Measurements from ENCODE around the gene CILP. TPM values are rescaled to one million over a fixed set of nuclear protein-coding genes. Genes with fewer than 3 reads are reported as not detected.

CILP gene
- total RNA-seq, 1 donor from 2014 or later, result not detected

DNA sequence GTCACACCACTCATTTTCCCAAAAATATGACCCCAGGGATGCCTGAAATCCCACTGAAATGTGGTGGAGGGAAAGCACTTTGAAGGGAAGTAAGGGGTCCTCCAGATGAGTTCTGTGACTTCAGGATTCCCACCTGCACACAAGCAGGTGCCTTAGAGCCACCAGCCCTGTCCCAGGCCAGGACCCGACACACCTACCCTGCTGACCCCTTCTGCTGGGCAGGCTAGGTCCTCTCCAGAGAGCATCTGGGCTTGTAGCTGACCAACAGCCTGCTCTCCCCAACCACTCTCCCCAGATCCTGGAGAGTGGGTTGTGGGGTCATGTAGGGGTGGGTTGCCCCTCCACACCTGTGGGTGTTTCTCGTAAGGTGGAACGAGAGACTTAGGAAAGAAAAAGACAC is 14.9 kb upstream of the CILP start:
- intact Hi-C loops (cut with micrococcal nuclease), result no loop called here

DNA sequence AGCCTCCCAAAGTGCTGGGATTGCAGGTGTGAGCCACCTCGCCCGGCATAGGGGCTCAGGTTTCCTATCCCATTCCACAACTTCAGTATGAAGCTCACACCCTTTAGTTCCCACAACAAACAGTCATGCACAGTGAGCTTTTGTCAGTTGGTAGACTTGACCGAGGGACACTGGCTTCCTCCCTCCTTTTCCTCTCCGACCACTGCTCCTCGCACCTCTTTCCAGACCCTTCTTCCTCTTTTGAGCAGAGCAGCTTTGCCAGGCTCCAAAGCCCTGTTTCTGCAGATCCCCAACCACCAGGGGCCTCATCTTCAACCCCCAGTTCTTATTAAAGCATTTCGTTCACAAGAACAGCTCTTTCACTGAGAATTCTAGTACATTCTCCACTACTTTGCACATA is 12.7 kb upstream of the CILP start:
- intact Hi-C loops (cut with micrococcal nuclease), result no loop called here

DNA sequence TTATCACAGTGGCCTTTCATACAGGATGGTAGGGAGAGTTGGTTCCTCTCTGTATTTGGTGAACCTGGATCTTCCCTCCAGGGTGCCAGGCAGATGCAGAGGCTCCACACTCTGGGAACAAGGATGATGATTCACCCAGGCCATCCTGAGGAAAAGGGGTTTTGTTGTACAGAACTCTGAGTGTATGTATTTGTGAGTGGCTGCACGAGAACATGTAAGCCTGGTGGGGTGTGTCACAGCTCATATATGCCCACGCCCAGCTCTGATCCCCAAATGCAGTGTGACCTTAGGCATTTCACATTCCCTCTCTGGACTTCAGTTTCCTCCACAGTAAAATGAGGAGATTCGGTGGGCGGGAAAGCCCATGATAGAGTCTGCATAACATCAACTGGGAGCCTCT is 11.6 kb upstream of the CILP start:
- intact Hi-C loops (cut with micrococcal nuclease), result no loop called here

DNA sequence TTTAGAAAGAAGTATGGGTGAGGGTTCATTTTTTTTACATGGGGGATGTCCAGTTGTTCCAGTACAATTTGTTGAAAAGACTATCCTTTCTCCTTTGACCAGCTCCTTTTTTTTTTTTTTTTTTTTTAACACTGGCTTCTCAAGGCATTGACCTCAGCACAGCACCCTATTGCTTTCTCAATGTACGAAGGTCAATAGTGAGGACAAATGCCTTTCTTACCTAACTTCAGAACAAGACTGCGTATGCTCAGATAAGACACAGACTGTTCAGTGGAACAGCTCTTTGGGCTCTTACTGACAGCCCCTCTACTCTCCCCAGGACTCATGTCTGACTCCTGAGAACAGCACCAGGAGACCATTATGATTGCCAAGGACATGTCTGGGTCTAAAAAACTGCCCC is 10.4 kb upstream of the CILP start:
- intact Hi-C loops (cut with micrococcal nuclease), result no loop called here

DNA sequence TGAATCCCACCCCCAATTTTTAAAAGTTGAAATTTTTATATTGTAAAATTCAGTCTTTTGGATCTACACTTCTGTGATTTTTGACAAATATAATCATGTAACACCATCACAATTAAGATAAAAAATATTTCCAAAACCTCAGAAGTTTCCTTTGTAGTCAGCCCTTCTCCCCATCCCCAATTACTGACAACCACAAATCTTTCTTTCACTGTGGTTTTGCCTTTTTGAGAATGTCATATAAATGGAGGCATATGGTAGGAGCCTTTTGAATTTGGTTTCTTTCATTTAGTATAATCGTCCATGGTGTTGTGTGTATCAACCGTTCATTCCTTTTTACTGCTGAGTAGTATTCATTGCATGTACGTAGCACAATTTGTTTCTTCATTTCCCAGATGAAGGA is 7.9 kb upstream of the CILP start:
- intact Hi-C loops (cut with micrococcal nuclease), result no loop called here

DNA sequence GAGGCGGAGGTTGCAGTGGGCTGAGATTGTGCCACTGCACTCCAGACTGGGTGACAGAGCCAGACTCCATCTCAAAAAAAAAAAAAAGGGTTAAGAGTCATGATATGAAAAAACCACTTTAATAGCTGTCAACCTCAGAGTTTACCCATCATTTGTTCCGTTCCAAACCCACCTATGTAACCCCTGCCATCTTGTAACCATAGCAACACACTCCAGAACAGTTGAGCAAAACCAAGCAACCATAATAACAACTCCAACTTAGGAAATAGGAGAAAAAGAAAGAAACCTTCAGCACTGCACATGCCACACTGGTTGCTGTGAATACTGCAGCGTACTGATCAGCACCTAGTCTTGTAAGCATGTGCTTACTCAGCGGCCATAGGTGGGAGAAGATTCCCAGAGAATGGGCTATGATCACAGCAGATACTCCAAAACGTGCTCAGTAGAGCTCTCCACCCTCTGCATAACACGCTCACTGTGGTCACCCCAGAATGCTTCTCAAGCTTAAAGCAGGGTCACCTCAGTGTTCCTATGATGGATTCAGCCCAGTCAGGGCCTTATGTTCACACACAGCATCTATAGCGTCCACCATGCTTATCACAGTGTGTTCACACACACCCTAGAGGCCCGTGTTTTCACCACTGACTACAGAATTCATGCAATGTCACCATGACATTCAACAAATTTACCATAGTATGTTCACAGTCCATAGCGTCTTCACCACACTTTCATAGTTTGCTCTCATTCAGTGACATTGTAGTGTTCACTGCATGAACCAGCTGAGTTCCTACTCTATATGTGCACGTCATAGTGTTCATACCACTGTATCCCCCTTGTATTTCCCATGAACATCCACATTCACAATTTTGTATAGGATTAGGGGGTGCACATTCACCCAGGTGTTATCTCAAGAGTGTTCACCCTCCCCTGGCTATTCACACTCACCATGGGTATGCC is 6.5 kb upstream of the CILP start:
- intact Hi-C loops (cut with micrococcal nuclease), result no loop called here

DNA sequence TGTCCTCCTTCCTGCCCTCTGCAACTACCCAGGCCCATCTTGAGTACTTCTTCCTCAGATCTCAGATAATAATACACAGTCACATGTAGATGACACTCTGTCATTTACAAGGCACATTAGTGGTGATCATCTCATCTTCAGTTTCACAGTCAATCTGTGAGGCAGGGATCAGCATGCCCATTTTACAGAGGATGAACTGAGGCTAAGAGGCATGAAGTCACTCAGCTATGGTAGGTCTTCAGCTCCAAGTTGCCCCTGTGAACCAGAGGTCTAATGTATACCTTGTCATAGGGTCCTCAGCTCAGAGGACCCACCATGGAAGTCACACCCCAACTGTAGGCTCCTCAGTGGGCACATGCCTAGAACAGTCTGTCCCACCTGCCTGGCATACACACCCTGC is 4.2 kb upstream of the CILP start:
- intact Hi-C loops (cut with micrococcal nuclease), result no loop called here

DNA sequence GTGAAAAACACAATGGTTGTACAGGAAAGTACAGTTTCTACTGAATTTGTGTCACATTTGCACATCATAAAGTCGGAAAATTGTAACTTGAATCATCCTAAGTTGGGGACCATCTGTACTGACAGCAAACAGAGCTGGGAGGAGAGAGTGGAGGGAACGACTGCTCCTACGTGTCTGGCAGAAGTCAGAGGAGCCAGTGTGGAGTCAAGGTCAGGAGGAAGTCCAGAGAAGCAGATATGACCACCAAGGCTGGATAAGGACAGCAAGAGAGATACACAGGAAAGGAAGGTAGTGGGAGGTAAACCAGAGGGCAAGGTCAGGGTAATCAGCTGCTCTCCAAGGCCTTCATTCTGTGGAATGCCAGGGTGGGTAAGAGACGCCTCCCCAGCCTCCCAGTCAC is 2.7 kb upstream of the CILP start:
- intact Hi-C loops (cut with micrococcal nuclease), result no loop called here

DNA sequence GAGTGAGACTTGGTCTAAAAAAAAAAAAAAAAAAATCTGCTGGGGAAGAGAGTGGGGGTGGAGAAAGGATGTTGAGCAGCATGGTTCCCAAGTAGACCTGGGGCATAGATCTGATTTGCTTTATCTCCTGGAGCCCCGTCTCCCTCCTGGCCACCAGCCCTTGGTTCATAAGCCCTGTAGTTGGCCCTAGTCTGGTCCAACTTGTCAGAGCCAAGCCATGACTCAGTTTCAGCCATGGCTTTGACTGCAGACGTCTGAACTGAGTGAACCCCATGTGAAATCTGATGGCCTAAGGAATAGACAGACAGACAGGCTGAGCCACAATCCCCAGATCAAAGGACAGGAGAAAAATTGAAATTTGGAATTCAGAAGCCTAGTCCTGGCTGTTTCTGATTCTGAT is 2.0 kb upstream of the CILP start:
- intact Hi-C loops (cut with micrococcal nuclease), result no loop called here

DNA sequence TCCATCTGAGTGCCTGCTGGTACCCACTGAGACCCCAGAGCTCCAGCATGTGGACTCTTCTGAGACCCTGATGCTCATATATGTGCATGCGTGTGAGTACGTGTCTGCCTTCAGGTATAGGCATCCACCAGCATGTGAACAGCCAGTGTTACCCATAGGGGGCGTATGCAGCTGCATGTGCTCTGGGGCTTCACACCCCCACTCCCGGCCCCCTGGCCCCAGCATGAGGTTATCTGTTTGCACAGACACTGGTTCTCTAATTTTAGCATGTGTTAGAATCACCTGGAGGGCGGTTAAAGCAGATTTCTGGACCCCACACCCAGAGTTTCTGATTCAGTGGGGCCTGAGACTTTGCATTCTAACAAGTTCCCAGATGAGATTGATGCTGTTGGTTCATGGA is 824 bp upstream of the CILP start:
- intact Hi-C loops (cut with micrococcal nuclease), result no loop called here

DNA sequence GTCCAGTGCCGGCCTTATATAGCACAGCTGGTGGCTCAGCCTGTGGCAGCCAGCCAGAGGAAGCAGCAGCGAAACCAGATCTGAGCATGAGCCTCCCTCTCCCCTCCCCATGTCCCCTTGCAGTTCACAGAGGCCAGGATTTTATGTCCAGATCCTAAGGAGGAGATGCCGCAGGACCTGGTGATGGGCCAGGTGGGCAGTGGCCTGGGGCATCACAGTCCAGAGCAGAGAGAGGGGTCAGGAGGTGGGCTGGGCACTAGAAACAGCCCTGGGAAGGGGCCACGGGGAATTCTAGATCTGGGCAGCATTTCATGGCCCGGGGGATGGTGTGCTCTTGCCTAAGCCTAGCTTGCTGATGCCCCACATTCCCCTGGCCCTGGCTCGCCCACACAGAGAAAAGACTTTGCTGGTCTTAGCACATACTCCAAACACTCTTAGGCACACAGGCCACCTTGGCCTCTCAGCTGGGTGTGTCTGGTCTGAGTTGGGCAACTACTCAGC is 259 bp upstream of the CILP start:
- intact Hi-C loops (cut with micrococcal nuclease), result no loop called here

DNA sequence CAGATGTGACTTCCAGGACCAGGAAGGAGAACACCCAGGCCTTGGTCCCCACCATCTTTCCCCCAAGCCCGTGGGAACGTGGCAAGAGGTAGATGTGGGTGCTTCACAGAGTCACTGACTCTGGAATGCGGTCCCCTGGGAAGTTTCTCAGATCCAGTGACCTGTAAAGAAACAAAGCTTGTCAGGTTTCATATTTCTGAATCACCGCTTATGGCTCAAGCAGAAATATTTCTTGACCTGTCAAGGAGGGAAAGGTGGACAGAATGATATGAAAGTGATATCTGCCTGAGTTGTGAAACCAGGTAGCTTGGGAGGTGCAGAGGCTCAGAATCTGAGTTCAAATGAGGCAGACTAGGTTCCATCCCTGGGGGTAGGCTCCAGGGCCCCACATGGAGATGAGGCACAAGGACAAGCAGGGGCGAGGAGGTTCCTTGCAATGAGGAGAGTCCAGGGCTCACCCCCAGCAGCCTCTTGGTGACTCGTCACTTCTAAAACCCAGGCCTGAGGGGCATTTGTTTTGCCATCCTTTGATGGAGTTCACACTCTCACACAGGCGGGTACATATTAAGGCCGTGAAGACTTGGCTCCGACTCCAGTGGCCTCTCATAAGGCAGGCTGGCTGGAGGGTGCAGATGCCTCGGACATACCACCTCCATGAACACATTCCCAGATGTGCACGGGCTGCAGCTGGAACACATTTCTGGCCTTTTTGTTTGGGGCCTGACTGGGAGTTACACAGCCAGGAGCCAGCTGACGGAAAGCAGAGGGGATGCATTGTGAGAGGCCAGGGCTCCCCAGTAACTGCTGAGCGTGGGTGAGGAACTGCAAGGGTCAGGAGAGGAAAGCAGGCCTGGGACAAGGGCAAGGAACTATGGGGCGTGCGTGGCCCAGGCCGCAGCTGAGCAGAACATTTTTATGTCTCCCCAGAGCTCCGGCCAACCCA is 1.3 kb downstream of the CILP start:
- intact Hi-C loops (cut with micrococcal nuclease), result no loop called here

DNA sequence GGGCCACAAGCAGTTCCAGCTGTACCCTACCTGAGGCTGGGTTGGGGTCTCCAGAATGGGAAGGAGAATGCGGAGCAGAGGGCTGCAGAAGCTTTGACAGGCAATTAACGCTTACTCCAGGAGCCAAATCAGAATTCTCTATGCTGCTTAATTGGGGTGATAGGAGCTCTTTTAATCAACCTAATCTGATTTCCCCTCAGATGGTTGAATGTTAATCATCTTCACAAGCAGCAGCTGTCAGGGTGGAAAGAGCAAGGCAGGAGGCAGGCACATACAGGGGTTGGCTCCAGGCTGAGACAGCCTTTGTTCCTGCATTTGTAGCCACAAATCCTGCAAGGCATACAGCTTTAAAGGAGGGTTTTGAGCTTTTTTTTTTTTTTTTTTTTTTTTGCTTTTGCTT is 2.6 kb downstream of the CILP start:
- intact Hi-C loops (cut with micrococcal nuclease), result no loop called here

DNA sequence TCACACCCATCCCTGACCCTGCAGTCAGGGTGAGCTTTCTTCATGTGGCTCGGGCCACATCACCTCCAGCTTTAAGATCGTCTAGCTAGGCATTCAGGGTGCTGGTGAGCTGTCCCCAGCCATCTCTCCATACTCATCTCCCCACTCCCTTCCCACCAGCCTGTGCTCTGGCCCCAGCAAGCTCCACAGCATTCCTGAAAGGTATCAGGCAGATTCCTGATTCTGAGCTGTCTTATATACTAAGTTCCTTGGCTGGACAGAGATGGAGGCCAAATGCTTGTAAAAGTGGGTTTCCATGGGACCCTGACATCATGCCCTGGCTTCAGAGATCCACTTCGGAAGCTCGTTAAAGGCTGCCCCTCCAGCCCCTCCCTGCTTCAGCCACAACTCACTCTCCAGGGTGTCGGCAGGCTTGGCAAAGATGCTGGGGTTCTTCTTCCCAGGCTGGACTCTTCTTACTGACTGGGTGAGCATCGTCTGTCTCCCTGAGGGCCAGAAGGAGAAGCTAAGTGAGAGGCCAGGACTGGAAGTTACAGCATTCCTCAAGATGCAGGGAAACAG is 3.9 kb downstream of the CILP start:
- intact Hi-C loops (cut with micrococcal nuclease), result no loop called here

DNA sequence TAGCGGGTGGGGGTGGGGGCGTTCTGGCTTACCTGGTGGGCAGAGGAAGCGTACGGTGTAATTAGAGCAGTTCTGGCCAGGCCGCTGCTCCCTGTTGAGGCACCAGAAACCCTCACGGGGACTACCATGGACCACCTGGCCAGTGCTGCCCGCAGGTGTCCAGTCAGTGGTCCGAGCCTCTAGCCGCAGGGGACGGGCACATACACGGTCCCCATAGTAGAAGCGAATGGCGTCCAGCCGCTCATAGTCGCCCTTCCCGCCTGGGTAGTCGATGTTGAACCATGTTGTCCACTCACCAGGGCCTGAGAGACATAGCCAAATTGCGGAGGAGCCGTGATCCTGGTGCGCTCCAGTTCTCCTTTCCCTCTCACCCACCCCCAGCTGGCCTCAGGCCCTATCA is 4.5 kb downstream of the CILP start:
- intact Hi-C loops (cut with micrococcal nuclease), result no loop called here

DNA sequence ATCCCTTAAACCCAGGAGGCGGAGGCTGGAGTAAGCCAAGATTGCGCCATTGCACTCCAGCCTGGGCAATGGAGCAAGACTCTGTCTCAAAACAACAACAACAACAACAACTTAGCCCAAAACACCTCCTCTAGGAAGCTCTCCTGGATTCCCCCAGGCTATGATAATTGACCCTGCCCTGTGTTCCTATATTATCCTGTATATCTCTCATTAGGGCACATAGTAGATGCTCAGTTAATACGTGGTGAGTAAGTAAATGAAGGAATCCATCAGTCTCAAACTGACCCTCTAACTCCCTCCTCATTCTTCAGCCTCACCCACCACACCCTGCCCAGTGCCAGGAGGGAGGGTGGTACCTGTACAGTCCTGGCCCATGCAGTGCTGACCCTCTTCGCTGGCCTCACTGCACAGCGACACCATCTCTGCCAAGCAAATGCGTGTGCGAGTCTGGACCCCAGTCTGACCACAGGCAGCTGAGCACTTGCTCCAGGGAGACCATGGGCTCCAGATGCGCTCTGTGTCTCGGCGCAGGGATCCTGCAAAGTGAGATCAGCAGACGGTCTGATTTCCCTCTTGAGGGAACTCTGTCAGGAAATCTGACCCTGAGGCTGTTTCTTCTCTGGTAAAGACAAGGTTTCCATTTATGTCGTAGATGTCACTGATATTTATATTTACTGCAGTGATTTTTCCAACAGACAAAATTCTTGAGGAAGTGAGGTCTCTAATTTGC is 6.2 kb downstream of the CILP start:
- intact Hi-C loops (cut with micrococcal nuclease), result no loop called here

DNA sequence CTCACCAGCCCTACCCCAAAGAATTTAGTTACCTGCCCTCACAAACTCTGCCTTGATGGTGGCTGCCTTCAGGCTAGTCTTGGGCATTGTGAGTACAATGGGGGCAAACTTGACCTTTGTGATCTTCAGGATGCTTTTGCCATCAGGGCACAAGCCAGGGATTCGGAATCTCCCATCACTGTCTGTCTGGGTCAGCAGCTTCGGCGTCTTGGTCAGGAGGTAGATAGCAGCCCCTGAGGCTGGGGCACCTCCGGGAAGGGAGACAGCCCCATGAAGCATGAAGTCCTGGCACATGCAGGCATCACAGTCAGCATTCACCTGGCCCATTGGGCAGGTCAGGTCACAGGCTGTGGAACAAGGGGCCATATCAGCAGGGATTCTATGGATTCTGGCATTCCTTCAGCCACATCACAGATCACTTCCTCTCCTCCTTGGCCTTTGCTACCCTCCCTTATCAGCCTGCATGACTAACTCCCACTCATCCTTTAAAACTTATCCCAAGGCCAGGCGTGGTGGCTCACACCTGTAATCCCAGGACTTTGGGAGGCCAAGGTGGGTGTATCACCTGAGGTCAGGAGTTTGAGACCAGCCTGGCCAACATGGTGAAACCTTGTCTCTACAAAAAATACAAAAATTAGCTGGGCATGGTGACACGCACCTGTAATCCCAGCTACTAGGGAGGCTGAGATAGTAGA is 6.9 kb downstream of the CILP start:
- intact Hi-C loops (cut with micrococcal nuclease), result no loop called here

DNA sequence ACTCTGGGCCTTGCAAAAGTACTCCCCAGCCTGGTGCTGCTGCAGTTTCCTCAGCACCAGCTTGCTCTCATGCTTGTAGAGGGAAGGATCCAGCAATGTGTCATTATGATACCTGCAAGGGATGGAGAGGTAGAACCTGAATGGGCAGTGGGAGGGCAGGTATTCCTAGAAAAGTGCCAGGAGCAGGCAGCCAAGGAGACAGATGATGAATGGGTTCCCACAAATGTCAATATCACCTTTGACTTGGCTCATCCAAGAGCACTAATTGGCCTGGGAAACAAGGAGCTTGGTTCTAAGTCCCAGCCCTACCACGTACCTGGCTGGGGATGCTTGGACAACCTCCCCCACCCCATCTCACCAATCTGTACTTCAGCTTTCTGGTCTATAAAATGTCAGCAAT is 9.4 kb downstream of the CILP start:
- intact Hi-C loops (cut with micrococcal nuclease), result no loop called here

DNA sequence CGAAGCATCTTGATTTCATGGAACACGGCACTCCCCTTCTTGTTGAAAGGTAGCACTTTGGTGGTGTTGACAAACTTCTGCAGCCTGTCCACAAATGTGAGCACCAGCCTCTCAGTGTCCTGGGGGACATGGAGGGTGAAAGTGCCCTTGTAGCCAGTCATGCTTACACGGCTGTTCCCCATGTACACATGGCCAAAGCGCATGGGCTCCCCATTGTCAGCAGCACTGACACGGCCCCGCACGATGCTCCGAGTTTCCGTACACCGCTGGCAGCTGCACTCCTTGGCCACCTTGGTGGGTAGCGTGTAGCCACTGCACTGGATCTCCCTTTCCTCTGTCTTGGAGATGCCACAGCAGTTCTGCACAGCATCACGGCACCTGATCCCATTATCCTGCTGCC is 12.7 kb downstream of the CILP start:
- intact Hi-C loops (cut with micrococcal nuclease), result no loop called here

DNA sequence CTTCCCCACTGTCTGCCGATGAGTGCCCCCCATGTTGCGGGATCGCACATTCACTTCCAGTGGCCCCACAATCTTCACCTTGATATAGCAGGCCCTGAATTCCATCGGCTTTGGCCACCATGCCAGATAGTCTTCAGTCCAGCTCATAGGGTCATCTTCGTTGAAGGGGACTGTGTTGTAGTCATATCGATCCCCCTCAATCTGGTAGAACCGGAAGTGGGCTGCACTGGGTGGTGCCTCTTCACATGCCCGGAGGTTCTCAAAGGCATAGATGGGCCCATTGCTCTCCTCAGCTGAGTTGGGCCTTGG is 14.0 kb downstream of the CILP start:
- intact Hi-C loops (cut with micrococcal nuclease), result no loop called here

All from T-helper 1 cell treated with Interleukin-12 subunit alpha and Interleukin-12 subunit beta and Interleukin-4 antibody, amounts not matched to agents 30 ng/mL and 1 ng/mL, for 36 hours (primary cell).